ENCODE measurements around the gene EPHB1.

DNA sequence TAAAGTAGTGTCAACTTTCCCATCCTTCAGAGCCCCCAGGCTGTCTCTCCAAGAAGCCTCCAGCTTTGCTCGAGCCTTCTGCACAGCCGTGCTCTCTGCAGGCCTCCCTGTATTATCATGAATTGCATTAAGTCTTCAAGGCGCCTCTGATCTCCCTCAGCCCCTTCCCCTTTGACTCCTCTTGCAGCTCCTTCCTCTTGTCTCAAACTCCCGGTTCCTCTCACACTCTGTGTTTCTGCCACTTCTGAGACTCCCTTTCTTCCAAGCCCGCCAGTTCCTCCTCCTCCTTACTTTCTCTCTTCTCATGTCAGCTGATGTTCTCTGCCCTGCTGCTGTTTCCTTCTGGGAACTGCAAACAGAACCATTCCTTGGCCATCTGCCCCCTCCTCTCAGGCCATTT is 418.8 kb downstream of the EPHB1 start:
- no peak for TF ChIP-seq CTCF (IDR thresholded peaks at IDR 0.05)
- no peak for TF ChIP-seq POLR2A (IDR thresholded peaks at IDR 0.05)
- no peak for TF ChIP-seq EP300 (IDR thresholded peaks at IDR 0.05)
